ENCODE measurements around the gene VPS13A.

DNA sequence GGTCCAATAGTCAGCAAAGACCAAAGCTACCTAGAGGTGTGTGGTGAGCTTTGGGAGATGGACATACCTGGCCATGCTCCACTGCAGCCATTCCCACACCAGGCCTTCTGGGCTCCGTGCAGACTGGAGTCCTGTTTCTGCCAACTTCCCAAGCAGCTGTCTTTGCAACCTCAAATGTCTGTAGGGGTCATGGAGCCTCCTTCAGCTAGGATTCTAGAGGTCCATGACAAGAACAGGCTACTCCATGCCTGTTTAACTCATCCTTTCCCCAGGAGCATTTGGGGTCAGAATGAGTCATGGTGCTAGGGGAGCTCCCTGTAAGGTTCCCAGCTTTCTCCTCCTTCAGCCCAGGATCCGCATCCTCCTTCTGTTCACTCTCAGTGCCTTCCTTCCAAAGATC lies 17.1 kb downstream of the VPS13A start:
- TF ChIP-seq FOXK1 (CRISPR knock-in tag; IDR thresholded peaks at IDR 0.05; ENCODE audit: borderline replicate concordance, low read depth) = no peak
- TF ChIP-seq, protein P1, sequence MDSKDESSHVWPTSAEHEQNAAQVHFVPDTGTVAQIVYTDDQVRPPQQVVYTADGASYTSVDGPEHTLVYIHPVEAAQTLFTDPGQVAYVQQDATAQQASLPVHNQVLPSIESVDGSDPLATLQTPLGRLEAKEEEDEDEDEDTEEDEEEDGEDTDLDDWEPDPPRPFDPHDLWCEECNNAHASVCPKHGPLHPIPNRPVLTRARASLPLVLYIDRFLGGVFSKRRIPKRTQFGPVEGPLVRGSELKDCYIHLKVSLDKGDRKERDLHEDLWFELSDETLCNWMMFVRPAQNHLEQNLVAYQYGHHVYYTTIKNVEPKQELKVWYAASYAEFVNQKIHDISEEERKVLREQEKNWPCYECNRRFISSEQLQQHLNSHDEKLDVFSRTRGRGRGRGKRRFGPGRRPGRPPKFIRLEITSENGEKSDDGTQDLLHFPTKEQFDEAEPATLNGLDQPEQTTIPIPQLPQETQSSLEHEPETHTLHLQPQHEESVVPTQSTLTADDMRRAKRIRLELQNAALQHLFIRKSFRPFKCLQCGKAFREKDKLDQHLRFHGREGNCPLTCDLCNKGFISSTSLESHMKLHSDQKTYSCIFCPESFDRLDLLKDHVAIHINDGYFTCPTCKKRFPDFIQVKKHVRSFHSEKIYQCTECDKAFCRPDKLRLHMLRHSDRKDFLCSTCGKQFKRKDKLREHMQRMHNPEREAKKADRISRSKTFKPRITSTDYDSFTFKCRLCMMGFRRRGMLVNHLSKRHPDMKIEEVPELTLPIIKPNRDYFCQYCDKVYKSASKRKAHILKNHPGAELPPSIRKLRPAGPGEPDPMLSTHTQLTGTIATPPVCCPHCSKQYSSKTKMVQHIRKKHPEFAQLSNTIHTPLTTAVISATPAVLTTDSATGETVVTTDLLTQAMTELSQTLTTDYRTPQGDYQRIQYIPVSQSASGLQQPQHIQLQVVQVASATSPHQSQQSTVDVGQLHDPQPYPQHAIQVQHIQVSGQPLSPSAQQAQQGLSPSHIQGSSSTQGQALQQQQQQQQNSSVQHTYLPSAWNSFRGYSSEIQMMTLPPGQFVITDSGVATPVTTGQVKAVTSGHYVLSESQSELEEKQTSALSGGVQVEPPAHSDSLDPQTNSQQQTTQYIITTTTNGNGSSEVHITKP (CRISPR knock-in tag; IDR thresholded peaks at IDR 0.05; ENCODE audit: low read depth) = no peak
- TF ChIP-seq, protein P2, sequence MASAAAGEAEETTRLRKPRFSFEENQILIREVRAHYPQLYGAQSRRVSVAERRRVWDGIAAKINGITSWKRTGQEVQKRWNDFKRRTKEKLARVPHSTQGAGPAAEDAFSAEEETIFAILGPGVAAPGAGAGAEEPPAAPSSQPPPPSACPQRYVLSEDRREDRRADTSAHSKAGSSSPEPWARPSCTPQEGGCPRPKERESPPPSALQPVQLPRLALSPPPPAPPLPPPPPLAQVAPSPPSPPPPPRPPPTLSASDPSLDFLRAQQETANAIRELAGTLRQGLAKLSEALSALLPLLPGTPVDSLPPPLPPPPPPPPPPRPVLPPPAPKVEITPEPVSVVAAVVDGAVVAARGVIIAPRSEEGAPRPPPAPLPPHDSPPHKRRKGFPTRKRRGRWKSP (CRISPR knock-in tag; IDR thresholded peaks at IDR 0.05) = no peak
- TF ChIP-seq ZNF747 (CRISPR knock-in tag; IDR thresholded peaks at IDR 0.05; ENCODE audit: borderline replicate concordance) = no peak
- no peak for TF ChIP-seq ZSCAN30 (CRISPR knock-in tag; IDR thresholded peaks at IDR 0.05)
- no peak for TF ChIP-seq KDM5B (CRISPR knock-in tag; IDR thresholded peaks at IDR 0.05; ENCODE audit: borderline replicate concordance)
- no peak for TF ChIP-seq SIN3A (IDR thresholded peaks at IDR 0.05; ENCODE audit: borderline replicate concordance, low read depth, low read length)
- TF ChIP-seq, protein P3, sequence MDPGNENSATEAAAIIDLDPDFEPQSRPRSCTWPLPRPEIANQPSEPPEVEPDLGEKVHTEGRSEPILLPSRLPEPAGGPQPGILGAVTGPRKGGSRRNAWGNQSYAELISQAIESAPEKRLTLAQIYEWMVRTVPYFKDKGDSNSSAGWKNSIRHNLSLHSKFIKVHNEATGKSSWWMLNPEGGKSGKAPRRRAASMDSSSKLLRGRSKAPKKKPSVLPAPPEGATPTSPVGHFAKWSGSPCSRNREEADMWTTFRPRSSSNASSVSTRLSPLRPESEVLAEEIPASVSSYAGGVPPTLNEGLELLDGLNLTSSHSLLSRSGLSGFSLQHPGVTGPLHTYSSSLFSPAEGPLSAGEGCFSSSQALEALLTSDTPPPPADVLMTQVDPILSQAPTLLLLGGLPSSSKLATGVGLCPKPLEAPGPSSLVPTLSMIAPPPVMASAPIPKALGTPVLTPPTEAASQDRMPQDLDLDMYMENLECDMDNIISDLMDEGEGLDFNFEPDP (CRISPR knock-in tag; conservative IDR thresholded peaks at IDR 0.05) = no peak
- no peak for TF ChIP-seq ZNF713 (CRISPR knock-in tag; IDR thresholded peaks at IDR 0.05)
- TF ChIP-seq SCMH1 (CRISPR knock-in tag; IDR thresholded peaks at IDR 0.05; ENCODE audit: borderline replicate concordance) = no peak
- no peak for TF ChIP-seq POLR2A (IDR thresholded peaks at IDR 0.05; ENCODE audit: insufficient read depth in 1 of 2, low read depth in 2 of 2, low read length in 2 of 2)
- no peak for TF ChIP-seq HDAC1 (CRISPR knock-in tag; IDR thresholded peaks at IDR 0.05)

Measured in HepG2 (cell line).